ENCODE data around the gene RSBN1.

DNA sequence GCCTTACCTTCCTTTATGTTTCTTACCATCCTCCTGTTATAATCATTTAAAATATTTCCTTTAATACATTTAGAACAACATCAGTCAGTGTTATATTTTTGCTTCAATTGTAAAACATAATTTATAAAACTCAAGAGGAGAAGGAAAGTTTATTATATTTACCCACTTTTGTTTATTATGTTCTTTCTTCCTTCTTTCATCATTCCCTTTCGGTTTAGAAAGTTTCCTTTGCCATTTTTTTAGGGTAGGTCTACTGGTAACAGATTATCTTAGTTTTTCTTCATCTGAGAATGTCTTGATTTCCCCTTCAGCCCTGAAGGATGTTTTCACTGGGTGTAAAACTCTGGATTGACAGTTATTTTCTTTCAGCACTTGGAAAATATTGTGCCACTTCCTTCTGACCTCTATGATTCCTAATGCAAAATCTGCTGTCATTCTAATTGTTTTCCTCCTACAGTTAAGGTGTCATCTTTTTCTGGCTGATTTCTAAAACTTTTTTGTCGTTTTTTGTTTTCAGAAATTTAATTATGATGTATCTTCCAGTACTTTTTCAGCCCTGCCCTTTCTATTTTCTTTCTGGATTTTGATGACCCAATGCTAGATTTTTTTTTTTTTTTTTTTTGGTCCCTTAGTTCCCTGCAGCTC, 34.2 kb upstream of the RSBN1 start:
- TF ChIP-seq POLR2A (IDR thresholded peaks at IDR 0.05; ENCODE audit: low read length) (no peak), GATA1 (IDR thresholded peaks at IDR 0.05; ENCODE audit: low read depth, low read length) (no peak)
